Mesangial cell (primary cell): Measurements from ENCODE around the gene SIRPG. TPM values are rescaled to one million over a fixed set of nuclear protein-coding genes. Genes with fewer than 3 reads are reported as not detected.

Experiments used
- total RNA-seq: library from RNA; depleted of rRNA; stranded (reverse); fragments of >200 nt; gene quantifications from 2 replicates; pipeline ENCODE4 v1.2.3, GENCODE V29; 2015

The SIRPG gene
- not detected in 2 replicates for total RNA-seq

DNA sequence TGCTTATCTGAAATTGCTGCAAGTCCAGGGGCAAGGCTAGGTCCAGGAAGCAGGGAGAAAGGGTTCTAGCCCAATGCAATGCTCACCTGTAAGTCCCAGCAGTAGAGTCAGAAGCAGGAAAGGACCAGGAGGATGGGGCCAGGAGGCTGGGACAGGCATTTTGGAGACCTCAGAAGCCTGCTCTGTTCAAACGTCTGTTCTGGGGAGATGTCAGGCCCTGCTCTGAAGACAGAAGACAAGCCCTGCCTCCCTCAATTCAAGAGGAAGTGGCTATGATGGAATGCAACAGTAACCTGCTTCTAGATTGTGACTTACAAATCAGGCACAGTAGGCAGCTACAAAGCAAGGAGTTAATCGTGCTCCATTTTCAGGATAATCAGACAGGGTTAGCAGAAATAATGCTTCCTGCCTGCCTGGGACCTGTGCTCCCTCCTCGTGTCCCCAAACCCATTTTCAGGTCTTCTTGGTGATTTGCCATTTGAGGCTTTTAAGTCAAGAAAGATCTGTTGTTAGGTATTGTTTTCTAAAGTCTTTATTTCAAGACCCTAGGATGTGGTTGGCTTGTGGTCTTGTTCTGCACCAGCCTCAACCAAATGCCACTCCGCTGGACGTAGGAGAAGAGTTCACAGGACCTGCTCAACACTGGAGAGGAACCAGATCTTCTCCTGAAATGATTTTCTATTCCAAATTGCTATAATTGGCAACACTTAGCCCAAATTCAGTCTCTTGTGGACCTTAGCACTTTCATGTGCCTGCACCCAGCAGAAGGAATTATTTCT is at the start of gene SIRPG:
Gene SIRPG (minus strand): TSS at position 224 of the 779 bp plus-strand sequence. CDS start 65 bp downstream, at position 159.

DNA sequence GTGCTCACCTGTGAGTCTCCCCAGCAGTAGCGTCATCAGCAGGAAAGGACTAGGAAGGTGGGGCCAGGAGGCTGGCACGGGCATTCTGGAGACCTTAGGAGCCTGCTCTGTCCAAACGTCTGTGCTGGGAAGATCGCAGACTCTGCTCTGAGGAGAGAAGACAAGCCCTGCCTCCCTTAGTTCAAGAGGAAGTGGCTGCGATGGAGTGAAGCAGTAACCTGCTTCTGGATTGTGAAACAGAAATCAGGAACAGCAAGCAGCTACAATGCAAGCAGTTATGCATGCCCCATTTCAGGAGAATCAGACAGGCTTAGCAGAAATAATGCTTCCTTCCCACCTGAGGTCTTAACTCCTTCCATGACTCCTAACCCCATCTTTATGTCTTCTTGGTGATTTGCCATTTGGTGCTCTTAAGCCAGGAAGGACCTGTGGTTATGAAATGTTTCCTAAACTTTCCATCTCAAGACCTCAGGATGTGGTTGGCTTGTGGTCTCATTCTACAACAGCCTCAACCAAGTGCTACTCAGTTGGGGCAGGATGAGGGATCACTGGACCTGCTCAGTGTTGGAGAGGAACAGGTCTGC is 37.6 kb downstream of the SIRPG start, which contains the start of gene SIRPB1:
Gene SIRPB1 (minus strand): TSS at position 149 of the 584 bp plus-strand sequence. CDS start 65 bp downstream, at position 84.

Other genes with a start within 250 kb of the SIRPG start
- 29.5 and 33.7 TPM in 2 replicates for gene NSFL1C, start 190.9 kb downstream of the SIRPG start, total RNA-seq
- gene SIRPB2, start 166.4 kb downstream of the SIRPG start, total RNA-seq, result not detected in 2 replicates
- gene SIRPD, start 100.1 kb downstream of the SIRPG start, total RNA-seq, result not detected in 2 replicates
- gene SIRPB1, start 37.8 kb downstream of the SIRPG start, total RNA-seq, result 4.1 and 6.2 TPM in 2 replicates
- 60.0 and 67.2 TPM in 2 replicates for gene SIRPA, start 237.6 kb upstream of the SIRPG start, total RNA-seq